Daoy (cell line): ENCODE measurements around the gene WDR53. TPM values are rescaled to one million over a fixed set of nuclear protein-coding genes. Genes with fewer than 3 reads are reported as not detected.
A peak's percentile ranks its signal among the peaks of the same experiment; 100 is the strongest.
"Not testable (repeated sequence)": the region's sequence is repeated elsewhere in the genome, so short reads cannot be mapped to it uniquely, and the experiment has no call there.

Experiments
- DNase-seq: peaks from one replicate; pipeline ENCODE4 v3.0.0-alpha.2; 2015; ENCODE audit warnings: low read depth
- total RNA-seq: library from RNA; depleted of rRNA; stranded (reverse); fragments of >200 nt; shearing (Covaris generic); gene quantifications from 2 replicates; pipeline ENCODE4 v1.2.3, GENCODE V29; 2014

WDR53 gene
- total RNA-seq, 1 experiment from 2014 or later: 9.5 TPM

- DNase-seq: no peak
These were observed 8.5 kb downstream of the WDR53 start for GRCh38 chr3:196559826-196560225.

- no peak for DNase-seq
These were observed 9.9 kb downstream of the WDR53 start for GRCh38 chr3:196558476-196558875.

DNA sequence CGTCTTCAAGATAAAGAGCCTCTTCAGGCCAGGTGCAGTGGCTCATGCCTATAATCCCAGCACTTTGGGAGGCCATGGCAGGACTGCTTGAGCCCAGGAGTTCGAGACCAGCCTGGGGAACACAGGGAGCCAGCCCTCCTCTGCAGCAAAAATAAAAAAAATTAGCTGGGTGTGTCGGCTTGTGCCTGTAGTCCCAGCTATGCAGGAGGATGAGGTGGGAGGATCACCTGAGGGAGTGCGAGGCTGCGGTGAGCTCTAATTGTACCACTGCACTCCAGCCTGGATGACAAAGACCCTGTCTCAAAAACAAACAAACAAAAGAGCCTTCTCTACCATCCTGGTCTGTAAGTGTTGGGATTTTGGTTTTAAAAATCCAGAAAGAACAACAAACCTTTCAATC is 11.1 kb downstream of the WDR53 start:
- DNase-seq: no peak

- no peak for DNase-seq
These were observed 13.1 kb downstream of the WDR53 start for GRCh38 chr3:196555295-196555694.

DNA sequence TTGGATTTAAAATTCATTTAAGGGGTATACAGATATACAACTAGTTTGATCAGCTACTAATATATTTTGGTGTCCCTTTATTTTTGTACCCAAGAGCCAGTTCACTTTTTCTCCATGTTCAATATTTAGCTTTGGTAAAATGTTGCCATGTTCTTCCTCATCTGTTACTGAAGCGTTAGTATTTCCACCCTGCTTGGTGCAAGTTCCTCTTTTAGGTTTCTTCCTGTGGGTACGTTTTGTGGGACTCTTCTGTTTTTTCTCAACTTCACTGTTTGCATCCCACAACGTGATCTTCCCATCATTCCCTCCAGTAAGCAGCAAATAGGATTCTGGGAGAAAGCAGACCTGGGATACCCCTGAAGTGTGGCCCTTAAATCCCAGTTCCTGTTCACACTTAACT is 14.1 kb downstream of the WDR53 start:
- no peak for DNase-seq

- no peak for DNase-seq
These were observed 14.8 kb downstream of the WDR53 start for GRCh38 chr3:196553551-196553950.

GRCh38 chr3:196552253-196552652 is 16.1 kb downstream of the WDR53 start:
- no peak for DNase-seq

GRCh38 chr3:196550172-196550571 is 18.2 kb downstream of the WDR53 start:
- not testable (repeated sequence) for DNase-seq

- not testable (repeated sequence) for DNase-seq
These were observed 19.0 kb downstream of the WDR53 start for GRCh38 chr3:196549312-196549711.

GRCh38 chr3:196547067-196547466 is 21.3 kb downstream of the WDR53 start:
- DNase-seq: no peak

DNA sequence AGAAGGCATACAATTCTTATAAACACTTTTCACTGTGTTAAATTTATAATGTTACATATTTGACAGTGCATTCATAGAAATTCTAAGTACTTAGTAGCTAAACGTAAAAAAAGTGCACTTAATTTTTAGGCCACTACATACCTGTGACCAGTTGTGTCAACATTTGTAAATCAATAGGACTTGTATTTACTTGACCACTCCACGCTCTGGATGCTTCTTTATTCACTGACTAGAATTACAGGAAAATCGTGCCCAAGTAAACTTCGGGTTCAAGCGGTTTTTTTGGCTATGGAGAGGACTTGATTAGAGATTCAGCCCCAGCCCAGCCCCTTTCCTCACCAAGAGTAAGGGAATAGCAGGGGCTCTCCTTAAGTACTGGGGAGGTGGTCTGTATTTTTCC is 21.8 kb downstream of the WDR53 start:
- DNase-seq: no peak

GRCh38 chr3:196544491-196544992 is 23.8 kb downstream of the WDR53 start:
- DNase-seq: no peak

GRCh38 chr3:196541684-196542445 is 26.5 kb downstream of the WDR53 start:
- DNase-seq: no peak

GRCh38 chr3:196537319-196537984 is 30.9 kb downstream of the WDR53 start:
- DNase-seq: peak; percentile 36

GRCh38 chr3:196533260-196533681 is 35.1 kb downstream of the WDR53 start:
- DNase-seq: peak; percentile 25

DNA sequence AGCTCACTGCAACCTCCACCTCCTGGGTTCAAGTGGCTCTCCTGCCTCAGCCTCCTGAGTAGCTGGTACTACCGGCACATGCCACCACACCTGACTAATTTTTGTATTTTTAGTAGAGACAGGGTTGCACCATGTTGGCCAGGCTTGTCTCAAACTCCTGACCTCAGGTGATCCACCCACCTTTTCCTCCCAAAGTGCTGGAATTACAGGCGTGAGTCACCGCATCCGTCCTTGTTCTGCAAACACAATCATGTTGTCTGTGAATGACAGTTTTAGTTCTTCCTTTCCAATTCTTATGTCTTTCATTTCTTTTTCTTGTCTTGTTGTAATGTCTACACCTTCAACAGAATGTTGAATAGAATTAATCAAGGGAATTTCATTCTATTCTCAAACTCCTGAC is 36.9 kb downstream of the WDR53 start:
- peak; percentile 20 for DNase-seq

DNA sequence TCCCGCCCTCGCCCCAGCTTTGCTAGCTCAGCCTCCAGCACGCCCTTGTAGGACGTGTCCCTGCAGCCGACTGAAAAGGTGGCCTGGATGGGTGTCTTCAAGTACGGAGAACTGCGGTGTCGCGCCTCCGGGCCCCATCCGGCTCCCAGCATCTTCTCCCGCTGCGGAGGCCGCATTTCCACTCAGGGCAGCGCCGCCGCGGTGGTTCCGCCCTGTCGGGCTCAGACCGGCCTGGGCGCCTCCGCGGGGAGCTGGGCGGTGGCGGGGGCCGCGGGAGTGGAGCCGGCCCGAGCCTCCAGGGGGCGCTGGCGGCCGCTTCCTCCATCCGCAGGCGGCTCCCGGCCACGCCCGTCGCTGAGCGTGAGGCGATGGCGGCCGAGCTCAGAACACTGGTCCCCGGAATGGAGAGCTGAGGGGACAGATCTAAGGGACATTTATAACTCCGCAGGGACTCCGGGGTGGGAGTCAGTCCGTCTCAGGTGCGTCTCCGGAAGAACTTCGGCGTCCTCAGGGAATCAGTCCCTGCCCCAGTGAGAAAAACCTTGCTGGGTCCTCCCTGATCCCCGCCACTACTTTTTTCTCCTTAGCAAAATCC is 39.6 kb downstream of the WDR53 start:
- no peak for DNase-seq

DNA sequence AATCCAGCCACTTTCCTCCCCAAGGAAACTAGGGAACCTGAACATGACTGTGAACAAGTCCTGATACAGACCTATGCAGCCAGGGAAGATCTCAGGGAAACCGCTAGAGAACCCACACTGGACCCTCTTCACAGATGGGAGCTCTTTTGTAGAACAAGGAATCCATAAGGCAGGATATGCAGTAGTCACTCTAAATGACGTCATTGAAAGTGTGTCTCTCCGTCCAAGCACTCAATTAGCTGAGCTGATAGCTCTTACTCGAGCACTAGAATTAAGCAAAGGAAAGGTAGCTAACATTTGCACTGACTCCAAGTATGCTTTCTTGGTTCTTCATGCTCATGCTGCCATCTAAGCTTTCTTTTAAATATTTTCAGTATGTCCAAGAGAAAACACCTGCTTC is 43.2 kb downstream of the WDR53 start:
- no peak for DNase-seq

DNA sequence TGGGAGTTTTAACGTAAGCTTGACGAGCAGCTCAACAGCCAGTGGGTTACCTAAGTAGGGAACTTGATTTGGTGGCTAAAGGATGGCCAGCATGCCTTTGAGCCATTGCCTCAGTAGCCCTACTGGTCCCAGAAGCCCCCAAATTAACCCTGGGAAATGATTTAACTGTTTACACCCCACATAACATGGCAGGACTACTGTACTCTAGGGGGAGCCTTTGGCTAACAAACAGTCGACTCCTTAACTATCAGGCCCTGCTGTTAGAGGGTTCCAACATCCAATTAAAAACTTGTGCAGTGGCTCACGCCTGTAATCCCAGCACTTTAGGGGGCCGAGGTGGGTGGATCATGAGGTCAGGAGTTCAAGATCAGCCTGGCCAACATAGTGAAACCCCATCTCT is 43.8 kb downstream of the WDR53 start:
- DNase-seq: peak; percentile 46

- no peak for DNase-seq
These were observed 44.5 kb downstream of the WDR53 start for GRCh38 chr3:196523841-196524240.

DNA sequence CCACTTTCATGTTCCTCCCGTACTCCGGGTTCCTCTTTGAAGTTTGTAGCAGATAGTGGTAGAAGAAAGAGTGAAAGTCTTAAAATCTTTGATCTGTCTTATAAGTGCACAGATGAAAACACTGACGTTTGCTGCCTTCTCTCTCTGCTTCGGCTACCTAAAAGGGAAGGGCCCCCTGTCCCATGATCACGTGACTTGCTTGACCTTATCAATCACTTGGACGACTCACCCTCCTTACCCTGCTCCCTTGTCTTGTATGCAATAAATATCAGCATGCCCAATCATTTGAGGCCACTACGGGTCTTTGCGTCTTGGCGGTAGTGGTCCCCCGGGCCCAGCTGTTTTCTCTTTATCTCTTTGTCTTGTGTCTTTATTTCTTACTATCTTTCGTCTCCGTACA is 47.1 kb downstream of the WDR53 start:
- DNase-seq: not testable (repeated sequence)

- no peak for DNase-seq
These were observed 48.7 kb downstream of the WDR53 start for GRCh38 chr3:196519718-196520082.
